ENCODE measurements around the gene TSSK3. TPM values are rescaled to one million over a fixed set of nuclear protein-coding genes. Genes with fewer than 3 reads are reported as not detected.

TSSK3 gene
- total and polyA plus RNA-seq, 2 donors (not counting 3 experiments of a cell fraction or from before 2014, with no cell fraction given): 0.42 to 0.65 TPM

DNA sequence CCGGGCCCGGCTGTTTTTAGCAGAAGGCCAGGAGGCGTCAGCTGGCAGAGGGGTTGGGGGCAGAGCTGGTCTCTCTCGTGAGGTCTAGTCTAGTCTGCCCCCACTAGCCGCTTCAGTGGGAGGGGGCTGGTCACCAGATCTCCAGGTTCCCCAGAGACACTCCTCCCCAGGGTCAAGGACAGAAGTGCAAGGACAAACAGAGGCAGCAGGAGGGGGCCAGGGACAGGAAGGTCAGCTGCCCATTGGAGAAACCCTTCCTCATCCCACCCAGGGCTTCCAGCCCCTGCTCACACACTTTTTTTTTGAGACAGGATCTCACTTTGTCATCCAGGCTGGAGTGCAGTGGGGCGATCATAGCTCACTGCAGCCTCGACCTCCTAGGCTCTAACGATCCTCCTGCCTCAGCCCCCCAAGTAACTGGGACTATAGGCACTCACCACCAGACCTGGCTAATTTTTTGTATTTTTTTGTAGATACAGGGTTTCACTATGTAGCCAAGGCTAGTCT lies 10.0 kb upstream of the TSSK3 start:
- TF ChIP-seq POLR2A (IDR thresholded peaks at IDR 0.05; ENCODE audit: low read depth, low read length): no peak
- TF ChIP-seq POLR2AphosphoS5 (IDR thresholded peaks at IDR 0.05; ENCODE audit: insufficient read depth, low read depth, low read length): no peak
- TF ChIP-seq, protein P1, sequence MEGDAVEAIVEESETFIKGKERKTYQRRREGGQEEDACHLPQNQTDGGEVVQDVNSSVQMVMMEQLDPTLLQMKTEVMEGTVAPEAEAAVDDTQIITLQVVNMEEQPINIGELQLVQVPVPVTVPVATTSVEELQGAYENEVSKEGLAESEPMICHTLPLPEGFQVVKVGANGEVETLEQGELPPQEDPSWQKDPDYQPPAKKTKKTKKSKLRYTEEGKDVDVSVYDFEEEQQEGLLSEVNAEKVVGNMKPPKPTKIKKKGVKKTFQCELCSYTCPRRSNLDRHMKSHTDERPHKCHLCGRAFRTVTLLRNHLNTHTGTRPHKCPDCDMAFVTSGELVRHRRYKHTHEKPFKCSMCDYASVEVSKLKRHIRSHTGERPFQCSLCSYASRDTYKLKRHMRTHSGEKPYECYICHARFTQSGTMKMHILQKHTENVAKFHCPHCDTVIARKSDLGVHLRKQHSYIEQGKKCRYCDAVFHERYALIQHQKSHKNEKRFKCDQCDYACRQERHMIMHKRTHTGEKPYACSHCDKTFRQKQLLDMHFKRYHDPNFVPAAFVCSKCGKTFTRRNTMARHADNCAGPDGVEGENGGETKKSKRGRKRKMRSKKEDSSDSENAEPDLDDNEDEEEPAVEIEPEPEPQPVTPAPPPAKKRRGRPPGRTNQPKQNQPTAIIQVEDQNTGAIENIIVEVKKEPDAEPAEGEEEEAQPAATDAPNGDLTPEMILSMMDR (IDR thresholded peaks at IDR 0.05; ENCODE audit: extremely low read depth in 1 of 2, insufficient read depth in 1 of 2, low read depth in 1 of 2, low read length in 2 of 2): no peak
- H3K36me3 ChIP-seq (ENCODE audit: control insufficient read depth in 2 of 2, extremely low read depth in 1 of 2, insufficient read depth in 2 of 2, low read length in 2 of 2): no peaks in the 10 kb centered on the region
- peak overlapping the region; percentile 95 for H2AFZ ChIP-seq (ENCODE audit: low read depth, low read length)
- H4K20me1 ChIP-seq (replicated peaks; ENCODE audit: control insufficient read depth, extremely low read depth, insufficient read depth, low read length): no peaks in the 10 kb centered on the region
- peak overlapping the region; percentile 88 for H3K9ac ChIP-seq (replicated peaks; ENCODE audit: extremely low read depth, insufficient read depth, low read length)
- POLR2A ChIA-PET: interaction anchor here (1.0 to 4.4 kb wide), 2 partner anchors 17 to 19 kb away, joined by 4 to 50 read pairs; partner anchors contain the start of gene MARCKSL1
- H3K4me2 ChIP-seq (ENCODE audit: insufficient read depth, low read length): peak overlapping the region; percentile 78
- dilution Hi-C loops (cut with MboI; ENCODE audit: extremely low pct_ligation_motif_present, low sequenced_read_pairs) (no loop called here), intact Hi-C loops (cut with micrococcal nuclease) (no loop called here)
- peaks cover 34% of the 10 kb centered on the region for H3K4me1 ChIP-seq (ENCODE audit: control insufficient read depth, extremely low read depth, insufficient read depth, low read length)
- no peaks in the 10 kb centered on the region for H3K9me1 ChIP-seq (replicated peaks; ENCODE audit: control insufficient read depth, extremely low read depth, insufficient read depth, low read length)
- H3K4me3 ChIP-seq (replicated peaks in 1 of 3; ENCODE audit: insufficient read depth in 1 of 3, low read depth in 1 of 3, low read length in 3 of 3): peak overlapping the region in 1 of 3 experiments; percentile 56
- CTCF ChIA-PET: interaction anchor here (0.6 to 2.8 kb wide), 11 partner anchors 10 to 137 kb away, joined by 3 to 12 read pairs (median 5); partner anchors contain the start of genes FAM229A, MARCKSL1 and TSSK3
- no peaks in the 10 kb centered on the region for H3K9me3 ChIP-seq (replicated peaks; ENCODE audit: control insufficient read depth, insufficient read depth, low read length)
- H3K27me3 ChIP-seq (ENCODE audit: control insufficient read depth in 2 of 2, insufficient read depth in 2 of 2, low read length in 2 of 2): no peaks in the 10 kb centered on the region
- no peak for FAIRE-seq
- BruUV-seq (replicated peaks): TSS peak; percentile 19
- DNase-seq (ENCODE audit: low read depth, low spot score): no peak
- H3K79me2 ChIP-seq (ENCODE audit: control insufficient read depth, insufficient read depth, low read length): no peaks in the 10 kb centered on the region
- no peak overlapping the region for H3K27ac ChIP-seq (ENCODE audit: insufficient read depth, low read depth, low read length)

DNA sequence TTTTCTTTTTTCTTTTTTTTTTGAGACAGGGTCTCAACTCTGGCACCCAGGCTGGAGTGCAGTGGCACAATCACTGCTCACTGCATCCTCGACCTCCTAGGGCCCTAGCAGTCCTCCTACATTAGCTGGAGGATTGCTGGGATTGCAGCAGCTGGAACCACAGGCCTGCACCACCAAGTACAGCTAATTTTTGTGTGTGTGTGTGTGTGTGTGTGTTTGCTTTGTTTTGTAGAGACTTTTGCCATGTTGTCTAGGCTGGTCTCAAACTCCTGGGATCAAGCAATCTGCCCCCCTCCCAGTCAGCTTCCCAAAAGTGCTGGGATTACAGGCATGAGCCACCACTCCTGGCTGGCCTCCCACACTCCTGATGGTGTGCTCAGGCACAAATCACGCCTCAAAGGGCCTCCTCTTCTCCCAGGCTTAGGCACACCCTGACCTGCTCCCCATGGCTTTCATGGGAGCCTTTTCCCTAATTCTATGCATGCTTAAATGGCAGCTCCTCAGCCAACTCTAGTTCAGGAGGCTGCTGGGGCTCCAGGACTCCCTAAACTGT lies 9.4 kb upstream of the TSSK3 start:
- H3K9me1 ChIP-seq (replicated peaks; ENCODE audit: control insufficient read depth, extremely low read depth, insufficient read depth, low read length): no peaks in the 10 kb centered on the region
- H3K4me2 ChIP-seq (ENCODE audit: insufficient read depth, low read length): no peak overlapping the region
- intact Hi-C loops (cut with micrococcal nuclease) (no loop called here), dilution Hi-C loops (cut with MboI; ENCODE audit: extremely low pct_ligation_motif_present, low sequenced_read_pairs) (no loop called here)
- no peaks in the 10 kb centered on the region for H3K27me3 ChIP-seq (ENCODE audit: control insufficient read depth in 2 of 2, insufficient read depth in 2 of 2, low read length in 2 of 2)
- no peak overlapping the region for H3K9ac ChIP-seq (replicated peaks; ENCODE audit: extremely low read depth, insufficient read depth, low read length)
- H3K79me2 ChIP-seq (ENCODE audit: control insufficient read depth, insufficient read depth, low read length): no peaks in the 10 kb centered on the region
- TF ChIP-seq JUN (IDR thresholded peaks at IDR 0.05; ENCODE audit: borderline replicate concordance, insufficient read depth, insufficient read length, low read depth): no peak
- TF ChIP-seq POLR2A (IDR thresholded peaks at IDR 0.05; ENCODE audit: low read depth, low read length): no peak
- TF ChIP-seq POLR2AphosphoS5 (IDR thresholded peaks at IDR 0.05; ENCODE audit: insufficient read depth, low read depth, low read length): no peak
- no peak for TF ChIP-seq FOS (IDR thresholded peaks at IDR 0.05; ENCODE audit: borderline replicate concordance, insufficient read depth, low read length)
- TF ChIP-seq, protein P2, sequence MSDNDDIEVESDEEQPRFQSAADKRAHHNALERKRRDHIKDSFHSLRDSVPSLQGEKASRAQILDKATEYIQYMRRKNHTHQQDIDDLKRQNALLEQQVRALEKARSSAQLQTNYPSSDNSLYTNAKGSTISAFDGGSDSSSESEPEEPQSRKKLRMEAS (IDR thresholded peaks at IDR 0.05; ENCODE audit: insufficient read depth, insufficient read length): no peak
- no peak for TF ChIP-seq EZH2 (IDR thresholded peaks at IDR 0.05; ENCODE audit: borderline replicate concordance, low read depth, low read length, severe bottlenecking)
- TF ChIP-seq GATA2 (IDR thresholded peaks at IDR 0.05; ENCODE audit: insufficient read depth, insufficient read length, low read depth, low read length): no peak
- TF ChIP-seq, protein P1 (IDR thresholded peaks at IDR 0.05; ENCODE audit: extremely low read depth in 1 of 2, insufficient read depth in 1 of 2, low read depth in 1 of 2, low read length in 2 of 2): no peak
- no peak for TF ChIP-seq MYC (IDR thresholded peaks at IDR 0.05; ENCODE audit: low read depth, low read length)
- ChIA-PET CTCF (interaction anchor here (0.6 to 2.8 kb wide), 10 partner anchors 10 to 137 kb away, joined by 3 to 9 read pairs (median 4); partner anchors contain the start of genes MARCKSL1 and TSSK3), POLR2A (interaction anchor here (4.4 kb wide), 1 partner anchor 17 kb away, joined by 50 read pairs; the partner anchor contains the start of gene MARCKSL1)
- H4K20me1 ChIP-seq (replicated peaks; ENCODE audit: control insufficient read depth, extremely low read depth, insufficient read depth, low read length): no peaks in the 10 kb centered on the region
- DNase-seq (ENCODE audit: low read depth, low spot score) (no peak), FAIRE-seq (no peak)
- H2AFZ ChIP-seq (ENCODE audit: low read depth, low read length): no peak overlapping the region
- no peak overlapping the region for H3K4me3 ChIP-seq (replicated peaks in 1 of 3; ENCODE audit: insufficient read depth in 1 of 3, low read depth in 1 of 3, low read length in 3 of 3)
- H3K27ac ChIP-seq (ENCODE audit: insufficient read depth, low read depth, low read length): no peak overlapping the region
- no TSS peak for BruUV-seq (replicated peaks)
- H3K9me3 ChIP-seq (replicated peaks; ENCODE audit: control insufficient read depth, insufficient read depth, low read length): no peaks in the 10 kb centered on the region
- no peaks in the 10 kb centered on the region for H3K36me3 ChIP-seq (ENCODE audit: control insufficient read depth in 2 of 2, extremely low read depth in 1 of 2, insufficient read depth in 2 of 2, low read length in 2 of 2)
- peaks cover 34% of the 10 kb centered on the region for H3K4me1 ChIP-seq (ENCODE audit: control insufficient read depth, extremely low read depth, insufficient read depth, low read length)
